GM12878 (cell line): Measurements from ENCODE around the gene NAV1. TPM values are rescaled to one million over a fixed set of nuclear protein-coding genes. Genes with fewer than 3 reads are reported as not detected.

Source experiments
- ATAC-seq: fragments of 200-7000 bp; cut with Tn5 transposase; 3 replicates; pipeline ENCODE4 v1.9.1; 2020; ENCODE audit warnings: mild to moderate bottlenecking, moderate library complexity
- BruUV-seq: library from RNA; stranded (reverse); fragments of 400-500 nt; replicated peaks from 2 replicates; lab custom pipeline; 2021; lab: Mats Ljungman, UMichigan
- CTCF ChIA-PET: fragments of 300-600 bp; sonication (Branson Sonifier 250); formaldehyde crosslinking; extraction: SDS; loops from one replicate; lab custom pipeline; 2021; ENCODE audit warnings: inconsistent platforms; lab: Yijun Ruan, JAX
- POLR2A ChIA-PET: fragments of 350-600 bp; formaldehyde crosslinking; extraction: SDS; loops from one replicate; lab custom pipeline; 2021; ENCODE audit warnings: inconsistent platforms; lab: Charles Lee
- RAD21 ChIA-PET: fragments of 300-600 bp; sonication (Branson Sonifier 250); formaldehyde crosslinking; loops from one replicate; lab custom pipeline; 2023; ENCODE audit warnings: antibody characterized with exemption; ENCODE audit not compliant: unreplicated experiment; lab: Charles Lee
- SMC1A ChIA-PET: fragments of 300-600 bp; sonication (Branson Sonifier 250); formaldehyde crosslinking; loops from one replicate; lab custom pipeline; 2023; ENCODE audit not compliant: unreplicated experiment, uncharacterized antibody; lab: Charles Lee
- DNase-seq: peaks from one replicate; pipeline ENCODE4 v3.0.0-alpha.2; 2011; ENCODE audit warnings: low read depth, low spot score
- FAIRE-seq: peaks from 3 replicates; lab custom pipeline; 2011; peaks lifted over from hg19 to GRCh38; lab: Jason Lieb, UNC
- H2AFZ ChIP-seq: 2 replicates; pipeline ENCODE4 v1.6.0; 2011; ENCODE audit warnings: low read depth, low read length, control low read depth; ENCODE audit not compliant: control insufficient read depth
- H3K27ac ChIP-seq: 2 replicates; pipeline ENCODE4 v1.5.1; 2011; ENCODE audit warnings: control low read depth; ENCODE audit not compliant: control insufficient read depth, insufficient read depth
- H3K27me3 ChIP-seq, 2 experiments: replicated peaks in 1 of 2; 2 replicates each; pipeline versions ENCODE4 v1.6.0 to v1.6.1; 2011; ENCODE audit warnings: low read length in 1 of 2; ENCODE audit not compliant: control insufficient read depth in 2 of 2, insufficient read depth in 2 of 2
- H3K36me3 ChIP-seq, 2 experiments: 2 replicates each; pipeline ENCODE4 v1.5.1; 2011; ENCODE audit warnings: low read length in 1 of 2; ENCODE audit not compliant: control insufficient read depth in 2 of 2, insufficient read depth in 2 of 2
- H3K4me1 ChIP-seq: 2 replicates; pipeline ENCODE4 v1.6.1; 2011; ENCODE audit warnings: mild to moderate bottlenecking, low read length, moderate library complexity, mixed read lengths; ENCODE audit not compliant: control insufficient read depth, insufficient read depth
- H3K4me2 ChIP-seq: 2 replicates; pipeline ENCODE4 v1.6.0; 2011; ENCODE audit warnings: control low read depth; ENCODE audit not compliant: control insufficient read depth, insufficient read depth
- H3K4me3 ChIP-seq: fragments of 200-600 bp; sonication (generic); 2 replicates; pipeline ENCODE4 v1.5.1; 2016
- H3K79me2 ChIP-seq: 2 replicates; pipeline ENCODE4 v1.6.0; 2011; ENCODE audit warnings: low read length; ENCODE audit not compliant: control insufficient read depth, insufficient read depth
- H3K9ac ChIP-seq: 2 replicates; pipeline ENCODE4 v1.8.0; 2011; ENCODE audit warnings: low read length, control low read depth, mixed read lengths; ENCODE audit not compliant: control insufficient read depth, insufficient read depth
- H3K9me3 ChIP-seq: replicated peaks from 3 replicates; pipeline ENCODE4 v1.5.1; 2011; ENCODE audit warnings: mild to moderate bottlenecking, low read length; ENCODE audit not compliant: control insufficient read depth, insufficient read depth
- H4K20me1 ChIP-seq: 2 replicates; pipeline ENCODE4 v1.6.0; 2011; ENCODE audit not compliant: control insufficient read depth, insufficient read depth
- FOS ChIP-seq: IDR thresholded peaks from 3 replicates; pipeline ENCODE4 v1.6.1; 2011; ENCODE audit warnings: borderline replicate concordance; ENCODE audit not compliant: insufficient read length; ENCODE audit errors: extremely low read depth
- SIX5 ChIP-seq: IDR thresholded peaks from 2 replicates; pipeline ENCODE4 v1.6.1; 2011; ENCODE audit warnings: mild to moderate bottlenecking, low read depth, low read length, moderate library complexity; ENCODE audit not compliant: severe bottlenecking
- SP1 ChIP-seq: IDR thresholded peaks from one replicate; pipeline ENCODE4 v1.6.1; 2011; ENCODE audit warnings: low read depth, low read length
- WGBS: methylation state at CpG from one replicate; pipeline ENCODE4 v1.1.6; 2016; ENCODE audit warnings: low lambda C conversion rate; ENCODE audit not compliant: insufficient replicate concordance, insufficient coverage; ENCODE audit errors: missing lambda C conversion rate; 5-methylcytosine and 5-hydroxymethylcytosine counted together
- in situ Hi-C: fragments of 300-500 bp; cut with MboI; formaldehyde crosslinking; loops from 9 replicates; pipeline ENCODE4 v1.14.3; 2018; ENCODE audit warnings: mixed read lengths
- intact Hi-C: fragments of 100-400 bp; cut with micrococcal nuclease; formaldehyde crosslinking; loops from one replicate; pipeline ENCODE4 v1.14.2; 2022; ENCODE audit not compliant: unreplicated experiment
- polyA plus RNA-seq, 11 experiments: library from polyadenylated mRNA; depleted of rRNA in 4 of 11; unstranded in 6 of 11; stranded (reverse) in 5 of 11; fragments of >200 nt; fragmentation: Nextera tagmentation in 4 of 11; fragmentation: Illumina TruSeq in 1 of 11; extraction: Ambion mirVana in 4 of 11; extraction: Trizol in 1 of 11; gene quantifications; 1 replicate in 1 of 11; 2 replicates in 10 of 11; pipeline versions ENCODE4 v1.2.1 to v1.2.3, GENCODE V29; 2011 to 2016; ENCODE audit warnings: inconsistent platforms in 2 of 11, missing spikeins in 2 of 11, low read depth in 1 of 11
- total RNA-seq, 4 experiments: library from RNA; depleted of rRNA in 3 of 4; stranded (reverse); fragments of >200 nt in 3 of 4; fragmentation: Illumina TruSeq in 1 of 4; extraction: Trizol in 1 of 4; gene quantifications; 2 replicates each; pipeline versions ENCODE4 v1.2.1 to v1.2.3, GENCODE V29; 2013 to 2021
- TF ChIP-seq, protein P1 (sequence below): fragments of 450-650 bp; conservative IDR thresholded peaks from 2 replicates; pipeline ENCODE4 v1.6.1; 2017; ENCODE audit warnings: mild to moderate bottlenecking, moderate library complexity
- TF ChIP-seq, protein P2 (sequence below): fragments of 450-650 bp; IDR thresholded peaks from 2 replicates; pipeline ENCODE4 v1.6.1; 2017; ENCODE audit warnings: mild to moderate bottlenecking, low read depth, inconsistent platforms; ENCODE audit not compliant: poor library complexity, severe bottlenecking

NAV1 gene
- total and polyA plus RNA-seq, 10 of the 15 experiments (the other 5 are each of a cell fraction or from before 2014, with no cell fraction given): 0.04 to 1.3 (median 0.36) TPM

DNA sequence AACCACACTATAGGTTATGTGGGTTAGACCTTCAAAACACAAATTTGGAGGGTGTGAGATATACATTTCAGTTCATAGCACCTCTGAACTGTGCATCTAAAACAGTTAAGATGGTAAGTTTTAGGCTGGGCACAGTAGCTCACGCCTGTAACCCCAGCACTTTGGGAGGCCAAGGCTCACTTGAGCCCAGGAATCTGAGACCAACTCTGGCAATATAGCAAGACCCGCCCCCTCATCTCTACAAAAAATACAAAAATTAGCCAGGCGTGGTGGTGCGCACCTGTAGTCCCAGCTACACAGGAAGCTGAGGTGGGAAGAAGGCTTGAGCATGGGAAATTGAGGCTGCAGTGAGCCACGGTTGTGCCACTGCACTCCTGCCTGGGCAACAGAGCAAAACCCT lies 47.9 kb downstream of the NAV1 start:
- ATAC-seq: no peak
- BruUV-seq: no TSS peak
- no peak overlapping the region for H3K4me2 ChIP-seq
- no peak for DNase-seq
- no peaks in the 10 kb centered on the region for H4K20me1 ChIP-seq
- ChIA-PET CTCF (interaction anchor here (1.5 kb wide), 1 partner anchor 117 kb away, joined by 3 read pairs; no protein-coding TSS in a partner anchor), POLR2A (no interaction called here), SMC1A (interaction anchor here (0.8 kb wide), 1 partner anchor 28 kb away, joined by 3 read pairs; no protein-coding TSS in a partner anchor), RAD21 (no interaction called here)
- H3K4me1 ChIP-seq: no peaks in the 10 kb centered on the region
- 30% methylated on average over 5 of the region's 5 CpGs for WGBS
- H3K27me3 ChIP-seq: peaks cover 3 to 6% of the 10 kb centered on the region in 2 experiments; a peak in 2 of 4 replicates
- H3K36me3 ChIP-seq: no peaks in the 10 kb centered on the region
- TF ChIP-seq SIX5 (no peak), SP1 (no peak), FOS (no peak)
- TF ChIP-seq, protein P1, sequence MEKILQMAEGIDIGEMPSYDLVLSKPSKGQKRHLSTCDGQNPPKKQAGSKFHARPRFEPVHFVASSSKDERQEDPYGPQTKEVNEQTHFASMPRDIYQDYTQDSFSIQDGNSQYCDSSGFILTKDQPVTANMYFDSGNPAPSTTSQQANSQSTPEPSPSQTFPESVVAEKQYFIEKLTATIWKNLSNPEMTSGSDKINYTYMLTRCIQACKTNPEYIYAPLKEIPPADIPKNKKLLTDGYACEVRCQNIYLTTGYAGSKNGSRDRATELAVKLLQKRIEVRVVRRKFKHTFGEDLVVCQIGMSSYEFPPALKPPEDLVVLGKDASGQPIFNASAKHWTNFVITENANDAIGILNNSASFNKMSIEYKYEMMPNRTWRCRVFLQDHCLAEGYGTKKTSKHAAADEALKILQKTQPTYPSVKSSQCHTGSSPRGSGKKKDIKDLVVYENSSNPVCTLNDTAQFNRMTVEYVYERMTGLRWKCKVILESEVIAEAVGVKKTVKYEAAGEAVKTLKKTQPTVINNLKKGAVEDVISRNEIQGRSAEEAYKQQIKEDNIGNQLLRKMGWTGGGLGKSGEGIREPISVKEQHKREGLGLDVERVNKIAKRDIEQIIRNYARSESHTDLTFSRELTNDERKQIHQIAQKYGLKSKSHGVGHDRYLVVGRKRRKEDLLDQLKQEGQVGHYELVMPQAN: no peak
- TF ChIP-seq, protein P2, sequence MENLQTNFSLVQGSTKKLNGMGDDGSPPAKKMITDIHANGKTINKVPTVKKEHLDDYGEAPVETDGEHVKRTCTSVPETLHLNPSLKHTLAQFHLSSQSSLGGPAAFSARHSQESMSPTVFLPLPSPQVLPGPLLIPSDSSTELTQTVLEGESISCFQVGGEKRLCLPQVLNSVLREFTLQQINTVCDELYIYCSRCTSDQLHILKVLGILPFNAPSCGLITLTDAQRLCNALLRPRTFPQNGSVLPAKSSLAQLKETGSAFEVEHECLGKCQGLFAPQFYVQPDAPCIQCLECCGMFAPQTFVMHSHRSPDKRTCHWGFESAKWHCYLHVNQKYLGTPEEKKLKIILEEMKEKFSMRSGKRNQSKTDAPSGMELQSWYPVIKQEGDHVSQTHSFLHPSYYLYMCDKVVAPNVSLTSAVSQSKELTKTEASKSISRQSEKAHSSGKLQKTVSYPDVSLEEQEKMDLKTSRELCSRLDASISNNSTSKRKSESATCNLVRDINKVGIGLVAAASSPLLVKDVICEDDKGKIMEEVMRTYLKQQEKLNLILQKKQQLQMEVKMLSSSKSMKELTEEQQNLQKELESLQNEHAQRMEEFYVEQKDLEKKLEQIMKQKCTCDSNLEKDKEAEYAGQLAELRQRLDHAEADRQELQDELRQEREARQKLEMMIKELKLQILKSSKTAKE: no peak
- H2AFZ ChIP-seq: no peak overlapping the region
- intact Hi-C loops (no loop called here), in situ Hi-C loops (no loop called here)
- H3K4me3 ChIP-seq: no peak overlapping the region
- no peak overlapping the region for H3K9ac ChIP-seq
- no peaks in the 10 kb centered on the region for H3K9me3 ChIP-seq
- FAIRE-seq: no peak
- no peaks in the 10 kb centered on the region for H3K79me2 ChIP-seq
- H3K27ac ChIP-seq: no peak overlapping the region
